GM23338 (cell line): ENCODE results near the gene REC8. TPM values are rescaled to one million over a fixed set of nuclear protein-coding genes. Genes with fewer than 3 reads are reported as not detected.

Experiments used
- ATAC-seq: fragments of 200-7000 bp; cut with Tn5 transposase; 3 replicates; pipeline ENCODE4 v1.9.1; 2020
- DNase-seq: peaks from one replicate; pipeline ENCODE4 v3.0.0-alpha.2; 2015; ENCODE audit warnings: low spot score
- H2AFZ ChIP-seq: fragments of 200-600 bp; sonication (generic); 2 replicates; pipeline ENCODE4 v1.8.0; 2016; ENCODE audit warnings: antibody characterized with exemption, mild to moderate bottlenecking, moderate library complexity
- H3F3A ChIP-seq: fragments of 200-600 bp; sonication (generic); replicated peaks from 2 replicates; pipeline ENCODE4 v1.8.0; 2017; ENCODE audit warnings: antibody characterized with exemption, mixed run types, low read depth
- H3K27ac ChIP-seq: fragments of 200-600 bp; sonication (generic); 2 replicates; pipeline ENCODE4 v1.6.1; 2016; ENCODE audit warnings: low read depth
- H3K27me3 ChIP-seq: fragments of 200-600 bp; sonication (generic); 2 replicates; pipeline ENCODE4 v1.8.0; 2016; ENCODE audit warnings: mild to moderate bottlenecking, mixed run types, moderate library complexity; ENCODE audit not compliant: insufficient read depth
- H3K36me3 ChIP-seq: fragments of 200-600 bp; sonication (generic); 2 replicates; pipeline ENCODE4 v1.8.0; 2016; ENCODE audit warnings: mild to moderate bottlenecking; ENCODE audit not compliant: insufficient read depth
- H3K4me1 ChIP-seq: fragments of 200-600 bp; sonication (generic); 2 replicates; pipeline ENCODE4 v1.8.0; 2016; ENCODE audit warnings: mild to moderate bottlenecking, moderate library complexity; ENCODE audit not compliant: insufficient read depth
- H3K4me2 ChIP-seq: fragments of 200-600 bp; sonication (generic); 2 replicates; pipeline ENCODE4 v1.7.1; 2017; ENCODE audit warnings: mixed run types
- H3K4me3 ChIP-seq: fragments of 200-600 bp; sonication (generic); 2 replicates; pipeline ENCODE4 v1.6.1; 2016; ENCODE audit warnings: mixed run types
- H3K79me2 ChIP-seq: fragments of 200-600 bp; sonication (generic); replicated peaks from 2 replicates; pipeline ENCODE4 v1.8.0; 2017; ENCODE audit warnings: mild to moderate bottlenecking; ENCODE audit not compliant: insufficient read depth
- H3K9me2 ChIP-seq: fragments of 200-600 bp; sonication (generic); 2 replicates; pipeline ENCODE4 v1.8.0; 2017; ENCODE audit not compliant: insufficient read depth
- H4K20me1 ChIP-seq: fragments of 200-600 bp; sonication (generic); replicated peaks from 2 replicates; pipeline ENCODE4 v1.8.0; 2017; ENCODE audit warnings: mild to moderate bottlenecking; ENCODE audit not compliant: insufficient read depth
- H3K27ac Mint-ChIP-seq: 2 replicates; pipeline ENCODE4 v1.8.0; 2020; ENCODE audit warnings: inconsistent platforms, mild to moderate bottlenecking, moderate library complexity, mixed read lengths
- H3K27me3 Mint-ChIP-seq: 3 replicates; pipeline ENCODE4 v1.8.0; 2022; ENCODE audit warnings: low read depth, mild to moderate bottlenecking, moderate library complexity, mixed read lengths, inconsistent platforms; ENCODE audit not compliant: insufficient read depth, poor library complexity
- H3K36me3 Mint-ChIP-seq: 3 replicates; pipeline ENCODE4 v1.8.0; 2021; ENCODE audit warnings: low read depth, mild to moderate bottlenecking, inconsistent platforms, moderate library complexity, mixed read lengths
- H3K4me1 Mint-ChIP-seq: 3 replicates; pipeline ENCODE4 v1.8.0; 2020; ENCODE audit warnings: mild to moderate bottlenecking, inconsistent platforms, mixed read lengths
- H3K4me3 Mint-ChIP-seq: 3 replicates; pipeline ENCODE4 v1.8.0; 2021; ENCODE audit warnings: moderate library complexity, mild to moderate bottlenecking, inconsistent platforms, mixed read lengths
- H3K9me3 Mint-ChIP-seq: 3 replicates; pipeline ENCODE4 v1.8.0; 2020; ENCODE audit warnings: moderate library complexity, mild to moderate bottlenecking, inconsistent platforms, mixed read lengths
- CREB1 ChIP-seq: fragments of 250-450 bp; sonication (Bioruptor Pico); IDR thresholded peaks from 2 replicates; pipeline ENCODE4 v1.5.0; 2020; ENCODE audit warnings: low read depth, mild to moderate bottlenecking, moderate library complexity
- CTCF ChIP-seq, 2 experiments: fragments of 200-600 bp in 1 of 2; sonication (generic) in 1 of 2; conservative IDR thresholded peaks; 2 replicates each; pipeline versions ENCODE4 v1.5.1 to v1.6.1; 2016 to 2017; ENCODE audit warnings: antibody characterized with exemption in 2 of 2, low read depth in 2 of 2, mild to moderate bottlenecking in 2 of 2, moderate library complexity in 1 of 2
- EZH2 ChIP-seq: fragments of 200-600 bp; sonication (generic); IDR thresholded peaks from one replicate; pipeline ENCODE4 v1.8.0; 2017; ENCODE audit warnings: antibody characterized with exemption, mild to moderate bottlenecking, low read depth; ENCODE audit not compliant: unreplicated experiment
- EZH2phosphoT487 ChIP-seq: fragments of 200-600 bp; sonication (generic); IDR thresholded peaks from one replicate; pipeline ENCODE4 v1.8.1; 2018; ENCODE audit warnings: antibody characterized with exemption; ENCODE audit not compliant: unreplicated experiment
- JUNB ChIP-seq: IDR thresholded peaks from one replicate; pipeline ENCODE4 v1.6.1; 2016; ENCODE audit warnings: antibody characterized with exemption; ENCODE audit not compliant: unreplicated experiment
- NANOG ChIP-seq: IDR thresholded peaks from 2 replicates; pipeline ENCODE4 v1.6.1; 2016; ENCODE audit warnings: antibody characterized with exemption, borderline replicate concordance
- POLR2AphosphoS5 ChIP-seq: IDR thresholded peaks from 2 replicates; pipeline ENCODE4 v1.6.1; 2016; ENCODE audit warnings: antibody characterized with exemption, low read depth
- REST ChIP-seq: IDR thresholded peaks from one replicate; pipeline ENCODE4 v1.6.1; 2018; ENCODE audit warnings: antibody characterized with exemption; ENCODE audit not compliant: unreplicated experiment
- ZNF114 ChIP-seq: fragments of 250-450 bp; sonication (Bioruptor Pico); IDR thresholded peaks from 2 replicates; pipeline ENCODE4 v1.5.0; 2020; ENCODE audit warnings: mild to moderate bottlenecking, moderate library complexity
- ZNF462 ChIP-seq: fragments of 250-450 bp; sonication (Bioruptor Pico); IDR thresholded peaks from 2 replicates; pipeline ENCODE4 v1.5.0; 2020; ENCODE audit warnings: mild to moderate bottlenecking, moderate library complexity
- polyA plus RNA-seq: library from polyadenylated mRNA; unstranded; fragments of >200 nt; fragmentation: Nextera tagmentation; extraction: Ambion mirVana; gene quantifications from 2 replicates; pipeline ENCODE4 v1.2.1, GENCODE V29; 2016
- total RNA-seq: library from RNA; depleted of rRNA; stranded (reverse); fragments of >200 nt; shearing (Covaris generic); gene quantifications from 2 replicates; pipeline ENCODE4 v1.2.3, GENCODE V29; 2014

The REC8 gene
- total and polyA plus RNA-seq, 2 experiments from 2014 or later = 25.7 to 36.8 TPM

GRCh38 chr14:24141097-24141880 is 30.6 kb upstream of the REC8 start, which contains the start of gene EMC9:
Gene EMC9, minus strand, starts transcription at chr14:24141591. Its CDS starts 287 bp downstream, at chr14:24141304.
- TF ChIP-seq EZH2 = no peak
- TF ChIP-seq CTCF (conservative IDR thresholded peaks at IDR 0.05; ENCODE audit: low read depth in 2 of 2) = peak; percentile 0 to 9; a peak in 1 of 4 replicates
- peak; percentile 98 for TF ChIP-seq POLR2AphosphoS5
- peak; percentile 61 for TF ChIP-seq CREB1 (CRISPR knock-in tag)
- no peak for TF ChIP-seq ZNF462 (CRISPR knock-in tag)
- TF ChIP-seq REST = no peak
- no peak for TF ChIP-seq ZNF114 (CRISPR knock-in tag)
- no peak for TF ChIP-seq NANOG
- TF ChIP-seq EZH2phosphoT487 = no peak
- no peak for TF ChIP-seq JUNB
- Histone ChIP-seq H4K20me1 (peaks cover 9% of the 10 kb centered on the region), H3K4me2 (peak within 1 kb of the TSS; percentile 95), H3K79me2 (peaks cover 35% of the 10 kb centered on the region), H3K27ac (peak within 1 kb of the TSS; percentile 68), H3K36me3 (peaks cover 20% of the 10 kb centered on the region; the same call in 1 of the 2 replicates), H3K4me3 (peak within 1 kb of the TSS; percentile 99), H3K27me3 (no peaks in the 10 kb centered on the region), H3F3A (peaks cover 31% of the 10 kb centered on the region), H2AFZ (peak within 1 kb of the TSS; percentile 67), H3K9me2 (no peaks in the 10 kb centered on the region), H3K4me1 (peaks cover 24% of the 10 kb centered on the region)
- peaks cover 25% of the 10 kb centered on the region for H3K27me3 Mint-ChIP-seq
- H3K4me3 Mint-ChIP-seq = peak within 1 kb of the TSS; percentile 99
- ATAC-seq (peak; percentile 86), DNase-seq (peak; percentile 100)
- H3K4me1 Mint-ChIP-seq = peaks cover 44% of the 10 kb centered on the region
- peaks cover 56% of the 10 kb centered on the region for H3K36me3 Mint-ChIP-seq
- peak within 1 kb of the TSS; percentile 98 for H3K27ac Mint-ChIP-seq
- H3K9me3 Mint-ChIP-seq = no peaks in the 10 kb centered on the region
